Measurements from ENCODE around the gene PCDHB2. TPM values are rescaled to one million over a fixed set of nuclear protein-coding genes. Genes with fewer than 3 reads are reported as not detected.

The PCDHB2 gene
- total RNA-seq, 1 donor from 2014 or later = 103 TPM

Other genes starting within 250 kb of the PCDHB2 start
- 18.9 TPM for gene PCDHA9, start 246.2 kb upstream of the PCDHB2 start, total RNA-seq (ENCODE audit: unreplicated experiment)
- 47.7 TPM for gene PCDHA10, start 238.7 kb upstream of the PCDHB2 start, total RNA-seq (ENCODE audit: unreplicated experiment)
- 23.2 TPM for gene PCDHA11, start 225.7 kb upstream of the PCDHB2 start, total RNA-seq (ENCODE audit: unreplicated experiment)
- gene PCDHA12, start 219.3 kb upstream of the PCDHB2 start, total RNA-seq (ENCODE audit: unreplicated experiment) = 32.4 TPM
- gene PCDHA13, start 212.5 kb upstream of the PCDHB2 start, total RNA-seq (ENCODE audit: unreplicated experiment) = 10.2 TPM
- 25.2 TPM for gene PCDHAC1, start 168.3 kb upstream of the PCDHB2 start, total RNA-seq (ENCODE audit: unreplicated experiment)
- 6.0 TPM for gene PCDHAC2, start 128.1 kb upstream of the PCDHB2 start, total RNA-seq (ENCODE audit: unreplicated experiment)
- gene PCDHB1, start 43.2 kb upstream of the PCDHB2 start, total RNA-seq (ENCODE audit: unreplicated experiment) = not detected
- gene PCDHB3, start 5.9 kb downstream of the PCDHB2 start, total RNA-seq (ENCODE audit: unreplicated experiment) = 36.9 TPM
- gene PCDHB4, start 27.2 kb downstream of the PCDHB2 start, total RNA-seq (ENCODE audit: unreplicated experiment) = 7.8 TPM
- 72.2 TPM for gene PCDHB5, start 40.6 kb downstream of the PCDHB2 start, total RNA-seq (ENCODE audit: unreplicated experiment)
- gene PCDHB6, start 55.4 kb downstream of the PCDHB2 start, total RNA-seq (ENCODE audit: unreplicated experiment) = 7.2 TPM
- gene PCDHB7, start 78.0 kb downstream of the PCDHB2 start, total RNA-seq (ENCODE audit: unreplicated experiment) = 3.4 TPM
- 19.8 TPM for gene PCDHB8, start 83.2 kb downstream of the PCDHB2 start, total RNA-seq (ENCODE audit: unreplicated experiment)
- gene PCDHB16, start 87.8 kb downstream of the PCDHB2 start, total RNA-seq (ENCODE audit: unreplicated experiment) = 20.1 TPM
- 12.2 TPM for gene PCDHB9, start 92.5 kb downstream of the PCDHB2 start, total RNA-seq (ENCODE audit: unreplicated experiment)
- gene PCDHB10, start 97.7 kb downstream of the PCDHB2 start, total RNA-seq (ENCODE audit: unreplicated experiment) = 17.7 TPM
- 10.6 TPM for gene PCDHB11, start 105.0 kb downstream of the PCDHB2 start, total RNA-seq (ENCODE audit: unreplicated experiment)
- gene PCDHB12, start 114.1 kb downstream of the PCDHB2 start, total RNA-seq (ENCODE audit: unreplicated experiment) = 14.4 TPM
- gene PCDHB13, start 119.3 kb downstream of the PCDHB2 start, total RNA-seq (ENCODE audit: unreplicated experiment) = 12.7 TPM
- 16.5 TPM for gene PCDHB14, start 128.7 kb downstream of the PCDHB2 start, total RNA-seq (ENCODE audit: unreplicated experiment)
- gene PCDHB15, start 150.8 kb downstream of the PCDHB2 start, total RNA-seq (ENCODE audit: unreplicated experiment) = 29.5 TPM
- 1.9 TPM for gene SLC25A2, start 209.4 kb downstream of the PCDHB2 start, total RNA-seq (ENCODE audit: unreplicated experiment)
- 89.4 TPM for gene TAF7, start 226.2 kb downstream of the PCDHB2 start, total RNA-seq (ENCODE audit: unreplicated experiment)
- gene PCDHGA1, start 235.9 kb downstream of the PCDHB2 start, total RNA-seq (ENCODE audit: unreplicated experiment) = 4.6 TPM
- 3.0 TPM for gene PCDHGA2, start 244.1 kb downstream of the PCDHB2 start, total RNA-seq (ENCODE audit: unreplicated experiment)
- 10.4 TPM for gene PCDHGA3, start 249.2 kb downstream of the PCDHB2 start, total RNA-seq (ENCODE audit: unreplicated experiment)